ENCODE data around the gene LMX1B.
A peak's percentile ranks its signal among the peaks of the same experiment; 100 is the strongest.

The LMX1B gene

GRCh38 chr9:126695701-126696400 is 82.1 kb downstream of the LMX1B start:
- DNase-seq: peak in 1 of 2 donors; percentile 0
- ATAC-seq: no peak
- Mint-ChIP-seq H3K4me3 (no peak overlapping the region), H3K27me3 (peaks cover 25% of the 10 kb centered on the region), H3K27ac (no peak overlapping the region), H3K4me1 (no peaks in the 10 kb centered on the region), H3K9me3 (no peaks in the 10 kb centered on the region)

DNA sequence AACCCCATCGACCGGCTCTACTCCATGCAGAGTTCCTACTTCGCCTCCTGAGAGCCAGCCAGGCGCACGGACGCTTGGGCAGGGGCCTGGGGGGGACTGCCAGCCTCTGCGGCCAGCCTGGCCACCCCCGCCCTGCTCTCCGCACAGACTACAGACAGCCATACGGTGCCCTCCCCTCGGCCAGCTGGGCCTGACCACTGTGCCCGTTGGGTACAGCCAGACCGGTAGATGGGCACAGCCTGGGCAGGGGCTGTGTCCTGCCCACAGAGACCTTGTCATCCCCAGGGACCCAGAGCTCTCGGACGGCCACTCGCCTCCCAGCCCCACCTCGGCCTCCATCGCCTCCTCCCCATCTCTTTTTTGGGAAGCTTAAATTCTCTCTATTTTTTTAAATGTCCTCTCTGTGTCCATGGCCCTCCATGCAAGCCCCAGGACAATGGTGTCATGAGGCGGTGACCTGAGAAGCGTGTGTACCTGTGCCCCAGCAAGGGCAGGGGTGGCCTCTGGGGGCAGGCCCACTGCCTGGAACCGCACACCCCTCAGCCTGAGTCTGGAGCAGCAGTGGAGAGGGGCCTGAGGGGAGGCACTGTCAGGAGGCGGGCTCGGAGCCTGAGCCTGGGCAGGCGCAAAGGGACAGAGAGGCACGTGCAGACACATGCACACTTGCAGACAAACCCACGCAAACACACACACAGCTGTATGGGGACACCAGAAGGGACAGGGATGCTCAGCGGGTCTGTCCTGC is 82.8 kb downstream of the LMX1B start:
- DNase-seq: peak in 1 of 2 donors; percentile 0
- Mint-ChIP-seq H3K4me3 (no peak overlapping the region), H3K4me1 (no peaks in the 10 kb centered on the region), H3K27ac (no peak overlapping the region), H3K27me3 (peaks cover 31% of the 10 kb centered on the region), H3K9me3 (no peaks in the 10 kb centered on the region)
- no peak for ATAC-seq

GRCh38 chr9:126697330-126697729 is 83.6 kb downstream of the LMX1B start:
- Mint-ChIP-seq H3K4me3 (no peak overlapping the region), H3K9me3 (no peaks in the 10 kb centered on the region), H3K27ac (no peak overlapping the region), H3K27me3 (peaks cover 38% of the 10 kb centered on the region), H3K4me1 (no peaks in the 10 kb centered on the region)
- peak in 1 of 2 donors; percentile 0 for DNase-seq
- no peak for ATAC-seq

- Mint-ChIP-seq H3K27me3 (peaks cover 41% of the 10 kb centered on the region), H3K4me3 (no peak overlapping the region), H3K4me1 (no peaks in the 10 kb centered on the region), H3K27ac (peak overlapping the region in 1 of 2 donors; percentile 3), H3K9me3 (no peaks in the 10 kb centered on the region)
- no peak for ATAC-seq
- peak in 1 of 2 donors; percentile 1 for DNase-seq
These were observed 84.5 kb downstream of the LMX1B start for GRCh38 chr9:126698251-126698650.

GRCh38 chr9:126698756-126699155 is 85.0 kb downstream of the LMX1B start:
- H3K9me3 Mint-ChIP-seq: no peaks in the 10 kb centered on the region
- no peaks in the 10 kb centered on the region for H3K4me1 Mint-ChIP-seq
- no peak overlapping the region for H3K27ac Mint-ChIP-seq
- DNase-seq: no peak
- H3K27me3 Mint-ChIP-seq: peaks cover 46% of the 10 kb centered on the region
- no peak overlapping the region for H3K4me3 Mint-ChIP-seq
- no peak for ATAC-seq

DNA sequence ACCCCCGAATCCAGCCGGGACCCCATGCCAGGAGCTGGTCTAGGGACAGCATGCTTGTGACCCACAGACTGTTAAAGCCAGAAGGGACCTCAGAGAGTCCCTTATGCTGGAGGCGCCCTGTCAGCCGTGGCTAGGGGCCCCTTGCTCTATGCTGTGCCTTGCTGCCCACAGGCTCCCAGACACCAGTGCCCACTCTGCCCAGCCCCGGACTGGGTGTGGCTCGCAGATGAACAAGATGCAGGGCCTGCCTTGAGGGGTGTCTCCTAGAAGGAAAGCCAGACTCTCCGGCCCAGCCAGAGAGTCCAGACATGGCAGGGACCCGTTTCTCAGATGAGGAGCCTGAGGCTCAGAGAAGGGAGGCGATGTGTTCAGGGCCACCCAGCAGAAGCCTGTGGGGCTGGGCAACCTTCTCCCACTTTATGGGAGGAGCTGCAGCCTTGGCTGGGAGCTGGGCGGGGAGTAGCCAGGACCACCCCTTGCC is 85.7 kb downstream of the LMX1B start:
- ATAC-seq (no peak), DNase-seq (peak in 1 of 2 donors; percentile 0)
- Mint-ChIP-seq H3K27ac (no peak overlapping the region), H3K27me3 (peaks cover 52% of the 10 kb centered on the region), H3K9me3 (no peaks in the 10 kb centered on the region), H3K4me3 (no peak overlapping the region), H3K4me1 (peaks cover 3% of the 10 kb centered on the region)

GRCh38 chr9:126700296-126700695 is 86.6 kb downstream of the LMX1B start:
- H3K4me3 Mint-ChIP-seq: no peak overlapping the region
- H3K27ac Mint-ChIP-seq: no peak overlapping the region
- H3K9me3 Mint-ChIP-seq: no peaks in the 10 kb centered on the region
- peaks cover 54% of the 10 kb centered on the region for H3K27me3 Mint-ChIP-seq
- no peak for ATAC-seq
- DNase-seq: peak in 1 of 2 donors; percentile 0
- H3K4me1 Mint-ChIP-seq: peaks cover 12% of the 10 kb centered on the region

GRCh38 chr9:126700903-126701812 is 87.4 kb downstream of the LMX1B start:
- no peak overlapping the region for H3K4me3 Mint-ChIP-seq
- no peaks in the 10 kb centered on the region for H3K9me3 Mint-ChIP-seq
- H3K27me3 Mint-ChIP-seq: peaks cover 54% of the 10 kb centered on the region
- peaks cover 17% of the 10 kb centered on the region for H3K4me1 Mint-ChIP-seq
- DNase-seq (peak in 1 of 2 donors; percentile 0), ATAC-seq (no peak)
- H3K27ac Mint-ChIP-seq: no peak overlapping the region

GRCh38 chr9:126701813-126702140 is 88.0 kb downstream of the LMX1B start:
- peak; percentile 0 to 6 for DNase-seq
- H3K4me1 Mint-ChIP-seq: peaks cover 17% of the 10 kb centered on the region

DNA sequence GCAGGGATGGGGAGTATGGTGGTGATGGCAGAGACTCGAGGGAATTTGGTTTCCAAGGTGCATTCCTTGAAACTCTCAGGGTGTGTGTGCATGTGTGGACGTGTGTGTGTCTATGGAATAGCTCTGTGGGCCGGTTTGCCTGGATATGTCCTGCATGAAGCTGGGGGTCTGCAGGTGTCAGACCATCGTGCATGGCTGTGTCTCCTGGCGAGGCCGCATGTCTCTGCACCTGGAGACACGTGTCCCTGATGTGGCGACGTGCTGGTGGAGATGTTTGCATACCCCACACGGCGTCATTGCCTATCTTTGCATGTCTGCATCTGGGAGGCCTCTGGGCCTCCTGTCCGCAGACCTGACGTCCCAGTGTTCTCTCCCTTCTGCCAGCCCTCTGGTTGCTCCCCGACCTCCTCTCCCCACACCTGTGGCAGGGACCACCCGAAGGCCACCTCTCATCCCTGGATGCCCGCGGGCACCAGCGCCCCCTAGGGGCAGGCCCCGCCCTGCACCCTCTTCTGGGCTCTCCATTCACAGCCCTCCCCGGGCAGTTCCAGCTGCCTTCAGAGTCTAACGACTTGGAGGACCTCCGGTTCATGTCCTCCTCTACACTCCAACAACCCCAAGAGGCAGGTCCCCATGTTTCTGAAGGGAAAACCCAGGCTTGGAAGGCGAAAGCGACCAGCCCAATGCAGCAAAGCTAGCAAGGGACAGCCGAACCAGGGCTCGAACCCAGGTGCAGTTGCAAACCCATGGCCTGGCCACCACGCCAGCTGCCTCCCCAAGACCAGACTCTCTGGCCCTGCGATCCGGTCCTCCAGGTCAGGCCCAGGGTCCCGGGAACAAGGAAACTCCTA is 88.6 kb downstream of the LMX1B start:
- Mint-ChIP-seq H3K4me1 (peaks cover 17% of the 10 kb centered on the region), H3K27me3 (peaks cover 47% of the 10 kb centered on the region), H3K27ac (no peak overlapping the region), H3K4me3 (no peak overlapping the region), H3K9me3 (no peaks in the 10 kb centered on the region)
- DNase-seq (peak; percentile 39 to 44), ATAC-seq (no peak)

More at GRCh38 chr9:126701813-126702140, 88.0 kb downstream of the LMX1B start:
- no peak overlapping the region for H3K27ac Mint-ChIP-seq
- H3K27me3 Mint-ChIP-seq: peaks cover 50% of the 10 kb centered on the region
- no peak overlapping the region for H3K4me3 Mint-ChIP-seq
- no peaks in the 10 kb centered on the region for H3K9me3 Mint-ChIP-seq
- no peak for ATAC-seq

DNA sequence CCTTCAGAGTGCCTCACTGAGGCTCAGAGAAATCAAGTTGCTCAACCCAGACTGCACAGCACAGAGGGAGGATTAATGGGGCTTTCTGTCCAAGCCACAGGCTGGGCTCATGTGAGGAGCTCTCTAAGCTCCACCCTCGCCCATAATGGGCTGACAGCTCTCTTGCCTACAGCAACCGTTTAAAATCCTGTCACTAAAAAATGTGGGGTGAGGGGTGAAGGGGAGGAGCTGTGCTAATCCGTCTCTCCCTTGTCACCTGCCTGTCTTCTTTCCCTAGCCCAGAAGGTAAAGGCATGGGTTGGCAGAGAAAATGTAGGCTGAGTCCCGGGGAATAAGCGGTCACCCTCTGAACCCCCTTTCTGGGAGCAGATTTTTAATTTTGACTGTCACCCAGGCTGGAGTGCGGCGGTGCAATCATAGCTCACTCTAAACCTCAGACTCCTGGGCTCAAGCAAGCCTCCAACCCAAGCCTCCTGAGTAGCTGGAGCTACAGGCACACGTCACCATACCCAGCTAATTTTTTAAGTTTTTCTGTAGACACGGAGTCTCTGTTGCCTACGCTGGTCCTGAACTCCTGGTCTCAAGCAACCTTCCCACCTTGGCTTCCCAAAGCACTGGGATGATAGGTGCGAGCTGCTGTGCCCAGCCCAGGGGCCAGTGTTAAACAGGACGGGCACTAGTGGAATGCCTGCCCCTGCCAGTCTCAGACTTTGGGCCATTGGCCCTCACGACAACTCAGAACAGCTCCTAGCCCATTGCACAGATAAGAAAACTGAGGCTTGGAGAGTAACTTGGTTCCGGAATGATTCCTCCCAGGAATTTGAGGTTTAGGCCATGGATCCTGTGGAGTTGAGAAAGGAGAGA is 89.5 kb downstream of the LMX1B start:
- no peak overlapping the region for H3K27ac Mint-ChIP-seq
- ATAC-seq (no peak), DNase-seq (peak in 1 of 2 donors; percentile 0)
- H3K4me3 Mint-ChIP-seq: no peak overlapping the region
- H3K27me3 Mint-ChIP-seq: peaks cover 47% of the 10 kb centered on the region
- H3K9me3 Mint-ChIP-seq: no peaks in the 10 kb centered on the region
- H3K4me1 Mint-ChIP-seq: peaks cover 17% of the 10 kb centered on the region

- Mint-ChIP-seq H3K4me3 (no peak overlapping the region), H3K27ac (no peak overlapping the region), H3K9me3 (no peaks in the 10 kb centered on the region), H3K4me1 (peaks cover 17% of the 10 kb centered on the region), H3K27me3 (peaks cover 47% of the 10 kb centered on the region)
- ATAC-seq (no peak), DNase-seq (peak in 1 of 2 donors; percentile 8)
These were observed 90.1 kb downstream of the LMX1B start for GRCh38 chr9:126703866-126704156.

GRCh38 chr9:126704157-126704891 is 90.6 kb downstream of the LMX1B start:
- peak overlapping the region in 1 of 2 donors; percentile 12 for H3K4me3 Mint-ChIP-seq
- no peaks in the 10 kb centered on the region for H3K9me3 Mint-ChIP-seq
- no peak overlapping the region for H3K27ac Mint-ChIP-seq
- H3K27me3 Mint-ChIP-seq: peaks cover 47% of the 10 kb centered on the region
- peaks cover 17% of the 10 kb centered on the region for H3K4me1 Mint-ChIP-seq
- peak; percentile 48 for ATAC-seq
- peak; percentile 30 to 32 for DNase-seq
